Measurements from ENCODE around the gene TMEM135.
"Not testable (repeated sequence)": the region's sequence is repeated elsewhere in the genome, so short reads cannot be mapped to it uniquely, and the experiment has no call there.

Gene TMEM135

DNA sequence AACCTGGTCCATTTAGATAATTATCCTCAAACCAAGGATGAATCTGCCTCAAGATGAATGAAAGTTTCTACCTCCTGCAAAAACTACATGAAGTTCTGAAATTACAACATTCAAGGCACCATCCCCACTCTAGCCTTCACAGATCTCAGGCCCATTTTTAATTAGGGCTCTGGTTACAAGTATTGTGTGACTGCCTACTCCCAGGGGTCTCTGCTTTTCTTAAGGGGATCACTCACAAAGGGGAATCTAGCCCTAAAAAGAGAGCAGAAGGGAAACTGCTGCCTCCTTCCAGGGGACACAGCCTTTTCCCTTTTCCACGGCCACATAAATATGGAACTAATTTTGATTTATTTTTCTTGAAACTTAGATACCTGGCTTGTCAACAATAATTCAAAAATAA, 17.4 kb upstream of the TMEM135 start:
- no peak for DNase-seq (ENCODE audit: low read depth in 1 of 2, low spot score in 1 of 2)

- DNase-seq (ENCODE audit: low read depth in 1 of 2, low spot score in 1 of 2) = no peak
Measured at GRCh38 chr11:87020764-87021365, 16.9 kb upstream of the TMEM135 start.

DNA sequence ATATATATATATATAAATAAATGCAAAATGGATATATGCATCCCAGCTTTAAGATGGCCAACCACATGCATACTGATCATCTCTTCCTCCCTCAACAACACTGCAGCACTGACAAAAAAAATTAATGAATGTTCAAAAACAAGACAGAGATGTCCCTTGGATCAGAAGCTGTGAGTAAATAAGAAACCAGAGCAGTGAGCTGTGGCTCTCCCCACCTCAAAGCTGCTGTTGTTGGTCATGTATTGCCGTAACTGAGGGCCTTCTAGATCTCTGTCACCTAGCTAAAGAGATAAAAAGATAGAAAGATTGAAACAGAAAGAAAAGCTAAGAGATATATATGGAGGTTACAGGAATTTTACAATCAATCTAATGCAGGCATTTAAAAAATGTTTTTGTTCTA, 15.5 kb upstream of the TMEM135 start:
- DNase-seq (ENCODE audit: low read depth in 1 of 2, low spot score in 1 of 2) = no peak

GRCh38 chr11:87022738-87023137, 15.0 kb upstream of the TMEM135 start:
- DNase-seq (ENCODE audit: low read depth in 1 of 2, low spot score in 1 of 2) = no peak

- DNase-seq (ENCODE audit: low read depth in 1 of 2, low spot score in 1 of 2) = not testable (repeated sequence)
Measured at GRCh38 chr11:87026415-87026814, 11.3 kb upstream of the TMEM135 start.

GRCh38 chr11:87030458-87031054, 7.2 kb upstream of the TMEM135 start:
- no peak for DNase-seq (ENCODE audit: low read depth in 1 of 2, low spot score in 1 of 2)

DNA sequence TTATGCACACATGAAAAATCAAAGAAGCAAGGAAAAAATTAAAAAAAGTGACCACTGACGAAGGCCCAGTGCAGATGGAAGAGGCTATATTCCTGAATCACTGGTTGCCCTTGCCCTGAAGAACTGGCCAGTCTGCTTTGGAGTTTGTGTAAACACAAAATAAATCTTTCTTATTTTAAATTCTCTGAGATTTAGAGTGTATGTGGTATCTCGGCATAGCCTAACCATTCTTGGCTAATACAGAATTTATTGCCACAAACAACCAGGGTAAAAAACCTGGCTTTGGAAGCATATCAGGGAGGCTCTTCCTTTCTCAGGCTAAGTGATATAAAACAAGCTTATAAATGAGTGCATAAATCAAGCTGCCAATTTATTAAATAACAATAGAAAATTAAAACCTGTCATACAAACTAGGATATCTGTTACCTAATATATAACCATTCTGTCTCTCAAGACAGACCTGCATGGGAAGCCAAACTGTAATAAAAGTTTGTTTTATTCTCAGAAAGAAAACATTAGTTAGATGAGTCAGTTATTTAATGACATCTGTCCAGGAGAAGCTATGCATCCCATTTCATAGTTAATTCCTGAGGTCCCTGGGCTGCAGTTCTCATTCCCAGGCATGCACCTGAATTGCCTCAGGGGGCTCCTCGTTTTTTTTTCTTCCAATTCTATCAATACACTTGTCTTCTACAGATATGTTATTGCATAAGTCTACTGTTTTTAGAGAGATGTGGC, 6.1 kb upstream of the TMEM135 start:
- no peak for DNase-seq (ENCODE audit: low read depth in 1 of 2, low spot score in 1 of 2)

GRCh38 chr11:87033561-87033960, 4.2 kb upstream of the TMEM135 start:
- no peak for DNase-seq (ENCODE audit: low read depth in 1 of 2, low spot score in 1 of 2)

DNA sequence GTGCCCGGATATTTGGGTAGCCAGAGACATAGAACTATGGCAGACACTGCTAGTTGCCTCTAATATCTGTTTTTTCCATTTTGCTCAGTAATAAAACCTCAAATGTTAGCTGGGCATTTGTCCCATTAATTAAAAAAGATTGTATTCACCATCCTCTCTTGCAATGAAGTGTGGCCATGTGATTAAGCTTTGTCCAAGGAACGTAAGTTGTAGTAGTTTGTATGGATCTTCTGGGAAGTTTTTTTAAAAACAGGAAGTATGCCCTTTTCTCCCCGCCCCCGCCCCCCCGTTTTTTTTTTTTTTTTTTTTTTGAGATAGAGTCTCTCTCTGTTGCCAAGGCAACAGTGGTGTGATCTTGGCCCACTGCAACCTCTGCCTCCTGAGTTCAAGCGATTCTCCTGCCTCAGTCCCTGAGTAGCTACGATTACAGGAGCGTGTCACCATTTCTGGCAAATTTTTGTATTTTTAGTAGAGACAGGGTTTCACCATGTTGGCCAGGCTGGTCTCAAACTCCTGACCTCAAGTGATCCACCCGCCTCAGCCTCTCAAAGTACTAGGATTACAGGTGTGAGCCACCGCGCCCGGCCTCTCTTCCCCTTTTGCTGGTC, 1.7 kb upstream of the TMEM135 start:
- no peak for DNase-seq (ENCODE audit: low read depth in 1 of 2, low spot score in 1 of 2)

GRCh38 chr11:87036756-87037449, 831 bp upstream of the TMEM135 start:
- DNase-seq (ENCODE audit: low read depth in 1 of 2, low spot score in 1 of 2) = no peak

- DNase-seq (ENCODE audit: low read depth in 1 of 2, low spot score in 1 of 2) = no peak
Measured at GRCh38 chr11:87038235-87038977, 672 bp downstream of the TMEM135 start.

DNA sequence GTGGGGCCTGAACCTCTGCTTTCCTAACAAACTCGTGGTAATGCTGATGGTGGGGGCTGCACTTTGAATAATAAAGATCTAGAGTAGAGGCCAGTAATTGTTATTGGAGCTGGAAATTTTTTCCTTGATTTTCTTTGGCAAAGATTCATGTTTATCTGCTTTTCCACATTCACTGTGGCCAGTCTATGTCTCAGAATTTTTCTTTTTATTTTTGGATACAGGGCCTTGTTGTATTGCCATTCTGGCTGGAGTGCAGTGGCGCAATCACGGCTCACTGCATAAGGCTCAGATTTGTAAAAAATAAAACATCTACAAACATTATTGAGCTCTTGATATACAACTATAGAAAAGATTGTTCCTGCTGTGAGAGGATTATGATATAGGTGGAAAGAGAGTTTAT, 1.6 kb downstream of the TMEM135 start:
- no peak for DNase-seq (ENCODE audit: low read depth in 1 of 2, low spot score in 1 of 2)

DNA sequence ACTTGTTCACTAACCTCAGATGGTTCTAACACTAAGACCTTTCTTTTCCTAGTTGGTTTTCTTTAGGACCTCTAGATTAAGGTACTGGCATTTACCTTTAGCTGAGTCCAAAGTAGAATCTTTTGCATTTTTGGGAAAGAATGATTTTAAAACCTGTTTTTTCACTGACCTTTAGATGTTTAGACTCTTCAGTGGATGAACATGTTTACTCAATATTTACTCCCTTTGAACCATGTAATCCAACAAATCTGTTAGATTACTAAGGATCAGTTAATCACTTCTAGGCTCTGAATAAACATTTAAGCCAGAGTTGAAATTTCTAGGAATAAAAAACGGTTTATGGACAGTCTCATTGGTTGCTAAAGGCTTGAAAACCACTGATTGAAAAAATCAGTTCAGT, 6.2 kb downstream of the TMEM135 start:
- no peak for DNase-seq (ENCODE audit: low read depth in 1 of 2, low spot score in 1 of 2)

GRCh38 chr11:87046824-87047223, 9.1 kb downstream of the TMEM135 start:
- DNase-seq (ENCODE audit: low read depth in 1 of 2, low spot score in 1 of 2) = no peak

- DNase-seq (ENCODE audit: low read depth in 1 of 2, low spot score in 1 of 2) = no peak
Measured at GRCh38 chr11:87056091-87056490, 18.4 kb downstream of the TMEM135 start.

- DNase-seq (ENCODE audit: low read depth in 1 of 2, low spot score in 1 of 2) = no peak
Measured at GRCh38 chr11:87057749-87058148, 20.0 kb downstream of the TMEM135 start.

DNA sequence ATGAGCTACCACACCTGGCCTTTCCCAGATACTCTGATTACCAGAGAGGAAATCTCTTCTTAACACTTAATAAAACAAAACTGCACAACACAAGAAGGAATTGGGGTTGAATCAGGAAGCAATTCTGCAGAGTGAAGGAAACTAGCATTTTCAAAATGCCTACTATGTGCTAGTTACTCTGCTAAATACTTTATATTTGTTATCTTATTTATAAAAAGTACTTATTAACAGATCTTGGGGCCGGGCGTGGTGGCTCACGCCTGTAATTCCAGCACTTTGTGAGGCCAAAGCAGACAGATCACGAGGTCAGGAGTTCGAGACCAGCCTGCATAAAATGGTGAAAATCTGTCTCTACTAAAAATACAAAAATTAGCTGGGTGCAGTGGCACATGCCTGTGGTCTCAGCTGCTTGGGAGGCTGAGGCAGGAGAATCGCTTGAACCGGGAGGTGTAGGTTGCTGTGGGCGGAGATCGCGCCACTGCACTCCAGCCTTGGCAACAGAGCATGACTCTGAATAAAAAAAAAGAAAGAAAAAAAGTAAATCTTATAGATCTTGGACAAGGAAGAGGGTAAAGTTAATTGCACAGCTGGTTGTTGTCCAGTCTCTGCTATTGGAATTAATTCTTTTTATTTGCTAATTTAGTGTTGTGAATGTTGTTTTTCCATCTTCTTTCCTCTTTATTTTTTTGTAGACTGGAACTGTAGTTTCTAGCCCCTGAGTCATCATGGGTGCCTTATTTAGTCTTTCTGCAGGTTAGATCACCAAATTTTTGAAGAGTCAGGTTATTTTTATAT, 22.1 kb downstream of the TMEM135 start:
- no peak for DNase-seq (ENCODE audit: low read depth in 1 of 2, low spot score in 1 of 2)

- DNase-seq (ENCODE audit: low read depth in 1 of 2, low spot score in 1 of 2) = no peak
Measured at GRCh38 chr11:87061766-87062165, 24.0 kb downstream of the TMEM135 start.

GRCh38 chr11:87063982-87064381, 26.2 kb downstream of the TMEM135 start:
- DNase-seq (ENCODE audit: low read depth in 1 of 2, low spot score in 1 of 2) = no peak

DNA sequence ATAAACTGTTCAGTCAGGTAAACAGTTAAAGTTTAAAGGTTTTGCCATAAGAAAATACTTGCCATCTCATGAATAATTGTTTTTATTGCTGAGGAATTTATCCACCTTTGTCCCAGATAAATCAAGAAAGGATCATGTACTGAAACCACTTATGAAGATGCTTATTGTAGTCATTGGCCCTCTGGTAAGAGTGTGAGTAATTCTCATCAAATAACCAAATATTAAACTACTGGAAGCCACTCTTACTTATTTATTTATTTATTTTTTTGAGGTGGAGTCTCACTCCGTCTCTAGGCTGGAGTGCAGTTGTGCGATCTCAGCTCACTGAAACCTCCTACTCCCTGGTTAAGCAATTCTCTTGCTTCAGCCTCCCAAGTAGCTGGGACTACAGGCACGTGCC, 35.1 kb downstream of the TMEM135 start:
- no peak for DNase-seq (ENCODE audit: low read depth in 1 of 2, low spot score in 1 of 2)

Data from activated T-helper 1 cell treated with anti-CD3 and anti-CD28 coated beads, Interleukin-2, amount 50 U/mL, for 16 hours (primary cell).